Parathyroid adenoma (tissue), 2 donors: ENCODE results near the gene ARHGAP9.

Experiments
- H2AFZ ChIP-seq: fragments of 300-600 bp; sonication (generic); one replicate; pipeline ENCODE4 v1.7.0; 2017; ENCODE audit warnings: antibody characterized with exemption, mild to moderate bottlenecking
- H3K27ac ChIP-seq: fragments of 300-600 bp; sonication (generic); one replicate; pipeline ENCODE4 v1.7.0; 2017
- H3K27me3 ChIP-seq: fragments of 300-600 bp; sonication (generic); one replicate; pipeline ENCODE4 v1.7.0; 2017; ENCODE audit warnings: low read length; ENCODE audit not compliant: control insufficient read depth, insufficient read depth
- H3K36me3 ChIP-seq: fragments of 300-600 bp; sonication (generic); one replicate; pipeline ENCODE4 v1.7.0; 2017; ENCODE audit warnings: low read length; ENCODE audit not compliant: control insufficient read depth, insufficient read depth
- H3K4me1 ChIP-seq: fragments of 300-600 bp; sonication (generic); one replicate; pipeline ENCODE4 v1.7.0; 2017; ENCODE audit warnings: control low read depth
- H3K4me2 ChIP-seq: fragments of 300-600 bp; sonication (generic); one replicate; pipeline ENCODE4 v1.7.0; 2017; ENCODE audit warnings: low read length
- H3K4me3 ChIP-seq: fragments of 300-600 bp; sonication (generic); one replicate; pipeline ENCODE4 v1.7.0; 2017; ENCODE audit warnings: low read depth, low read length
- H3K79me2 ChIP-seq: fragments of 300-600 bp; sonication (generic); one replicate; pipeline ENCODE4 v1.7.0; 2017; ENCODE audit warnings: control low read depth
- H3K9ac ChIP-seq: fragments of 300-600 bp; sonication (generic); one replicate; pipeline ENCODE4 v1.7.0; 2017; ENCODE audit warnings: mild to moderate bottlenecking
- H3K9me3 ChIP-seq: fragments of 300-600 bp; sonication (generic); one replicate; pipeline ENCODE4 v1.7.0; 2017; ENCODE audit warnings: low read length; ENCODE audit not compliant: control insufficient read depth
- CTCF ChIP-seq: fragments of 300-600 bp; sonication (generic); IDR thresholded peaks from one replicate; pipeline ENCODE4 v1.7.0; 2017; ENCODE audit warnings: antibody characterized with exemption, mild to moderate bottlenecking
- donor health status: primary hyperparathyroidism.

ARHGAP9 gene

DNA sequence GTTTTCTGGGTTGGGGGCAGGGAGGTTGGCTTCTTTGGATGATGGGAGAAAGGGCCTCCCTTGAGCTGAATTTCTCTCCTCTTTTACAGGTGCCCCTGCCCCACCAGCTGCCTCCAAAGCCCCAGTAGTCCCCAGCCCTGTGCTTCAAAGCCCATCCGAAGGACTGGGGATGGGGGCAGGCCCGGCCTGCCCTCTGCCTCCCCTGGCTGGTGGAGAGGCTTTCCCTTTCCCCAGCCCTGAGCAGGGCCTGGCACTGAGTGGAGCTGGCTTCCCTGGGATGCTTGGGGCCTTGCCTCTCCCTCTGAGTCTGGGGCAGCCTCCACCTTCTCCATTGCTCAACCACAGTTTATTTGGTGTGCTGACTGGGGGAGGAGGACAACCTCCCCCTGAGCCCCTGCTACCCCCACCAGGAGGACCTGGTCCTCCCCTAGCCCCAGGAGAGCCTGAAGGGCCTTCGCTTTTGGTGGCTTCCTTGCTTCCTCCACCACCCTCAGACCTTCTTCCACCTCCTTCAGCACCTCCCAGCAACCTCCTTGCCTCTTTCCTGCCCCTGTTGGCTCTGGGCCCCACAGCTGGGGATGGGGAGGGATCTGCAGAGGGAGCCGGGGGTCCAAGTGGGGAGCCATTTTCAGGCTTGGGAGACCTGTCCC is 46.9 kb upstream of the ARHGAP9 start:
- Histone ChIP-seq H3K79me2 (peaks cover 3% of the 10 kb centered on the region), H3K9ac (no peak overlapping the region), H3K4me2 (no peak overlapping the region), H3K4me3 (no peak overlapping the region), H3K9me3 (no peaks in the 10 kb centered on the region), H3K36me3 (no peaks in the 10 kb centered on the region), H3K4me1 (peaks cover 20% of the 10 kb centered on the region), H3K27ac (no peak overlapping the region), H2AFZ (no peak overlapping the region), H3K27me3 (no peaks in the 10 kb centered on the region)
- TF ChIP-seq CTCF: no peak

GRCh38 chr12:57525615-57526383 is 46.1 kb upstream of the ARHGAP9 start:
- no peaks in the 10 kb centered on the region for H3K9me3 ChIP-seq
- H3K4me1 ChIP-seq: peaks cover 28% of the 10 kb centered on the region
- H3K9ac ChIP-seq: no peak overlapping the region
- H3K27ac ChIP-seq: no peak overlapping the region
- H3K4me2 ChIP-seq: no peak overlapping the region
- no peak overlapping the region for H2AFZ ChIP-seq
- H3K4me3 ChIP-seq: no peak overlapping the region
- no peaks in the 10 kb centered on the region for H3K27me3 ChIP-seq
- H3K79me2 ChIP-seq: peaks cover 3% of the 10 kb centered on the region
- H3K36me3 ChIP-seq: no peaks in the 10 kb centered on the region
- no peak for TF ChIP-seq CTCF

DNA sequence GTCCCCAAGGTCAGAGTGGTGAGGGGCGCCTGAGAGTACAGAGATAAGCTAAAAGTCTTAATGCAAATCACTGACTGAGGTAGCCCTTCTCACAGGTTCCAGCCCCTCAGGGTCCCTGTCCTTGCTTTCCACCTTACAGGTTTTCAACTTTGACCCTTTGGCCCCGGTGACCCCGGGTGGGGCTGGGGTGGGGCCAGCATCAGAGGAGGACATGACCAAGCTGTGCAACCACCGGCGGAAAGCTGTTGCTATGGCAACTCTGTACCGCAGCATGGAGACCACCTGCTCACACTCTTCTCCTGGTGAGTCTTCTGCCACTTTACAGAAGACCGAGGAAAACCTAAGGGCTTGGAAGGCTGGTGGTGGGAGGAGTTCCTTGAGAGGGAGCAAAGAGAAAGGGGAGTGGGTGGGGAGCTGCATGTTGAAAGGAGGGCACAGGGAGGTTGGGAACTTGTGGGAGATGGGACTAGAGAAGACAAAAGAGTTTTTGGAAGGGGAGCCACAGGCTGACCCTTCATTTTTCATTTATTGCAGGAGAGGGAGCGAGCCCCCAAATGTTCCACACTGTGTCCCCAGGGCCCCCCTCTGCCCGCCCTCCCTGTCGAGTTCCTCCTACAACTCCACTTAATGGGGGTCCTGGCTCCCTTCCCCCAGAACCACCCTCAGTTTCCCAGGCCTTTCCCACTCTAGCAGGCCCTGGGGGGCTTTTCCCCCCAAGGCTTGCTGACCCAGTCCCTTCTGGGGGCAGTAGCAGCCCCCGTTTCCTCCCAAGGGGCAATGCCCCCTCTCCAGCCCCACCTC is 45.3 kb upstream of the ARHGAP9 start:
- Histone ChIP-seq H3K27ac (no peak overlapping the region), H3K4me3 (no peak overlapping the region), H2AFZ (no peak overlapping the region), H3K27me3 (no peaks in the 10 kb centered on the region), H3K36me3 (no peaks in the 10 kb centered on the region), H3K4me1 (peaks cover 28% of the 10 kb centered on the region), H3K4me2 (no peak overlapping the region), H3K79me2 (peaks cover 3% of the 10 kb centered on the region), H3K9ac (no peak overlapping the region), H3K9me3 (no peaks in the 10 kb centered on the region)
- no peak for TF ChIP-seq CTCF

DNA sequence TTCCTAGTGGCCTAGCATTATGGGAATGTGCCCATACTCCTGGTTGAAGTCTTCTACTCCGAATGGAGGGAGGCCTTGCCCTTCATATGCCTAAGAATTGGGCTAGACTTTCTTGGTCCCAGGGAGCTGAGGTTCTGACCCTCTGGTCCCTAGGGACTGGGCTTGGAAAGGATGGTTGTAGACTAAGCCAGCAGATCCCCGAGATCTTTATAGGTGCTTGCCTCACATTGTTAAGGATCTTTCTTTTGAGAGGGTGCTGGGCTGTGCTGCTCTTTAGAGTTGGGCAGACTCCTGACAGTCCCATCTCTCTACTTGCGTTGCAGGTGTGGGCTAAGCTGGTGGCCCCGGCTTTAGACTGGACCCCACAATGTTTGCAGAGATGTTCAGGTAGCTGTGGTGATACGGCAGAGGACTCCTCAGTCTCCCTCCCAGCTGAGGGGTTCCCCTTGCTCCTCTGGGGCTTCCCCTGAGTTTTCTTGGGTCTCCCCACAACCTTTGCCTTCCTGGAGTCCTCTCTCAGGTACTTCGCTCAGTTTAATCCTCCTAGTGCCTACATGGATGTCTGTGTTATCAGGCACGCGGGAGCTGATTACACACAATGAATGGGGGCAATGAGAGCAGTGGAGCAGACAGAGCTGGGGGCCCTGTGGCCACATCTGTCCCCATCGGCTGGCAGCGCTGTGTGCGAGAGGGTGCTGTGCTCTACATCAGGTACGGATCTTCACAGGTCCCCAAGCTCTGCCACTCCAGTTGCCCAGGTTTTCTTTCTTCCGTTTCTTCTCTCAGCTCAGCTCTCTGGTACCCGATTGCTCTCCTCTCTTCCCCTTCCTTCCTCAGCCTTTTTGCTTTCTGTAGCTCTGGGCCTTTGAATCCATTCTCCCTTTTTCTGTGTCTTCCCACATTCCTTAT is 44.3 kb upstream of the ARHGAP9 start:
- Histone ChIP-seq H3K27me3 (no peaks in the 10 kb centered on the region), H3K27ac (peak overlapping the region; percentile 99), H3K36me3 (no peaks in the 10 kb centered on the region), H3K79me2 (peaks cover 14% of the 10 kb centered on the region), H3K4me2 (peak overlapping the region; percentile 69), H2AFZ (no peak overlapping the region), H3K9me3 (no peaks in the 10 kb centered on the region), H3K4me1 (peaks cover 28% of the 10 kb centered on the region), H3K9ac (no peak overlapping the region), H3K4me3 (peak overlapping the region; percentile 68)
- no peak for TF ChIP-seq CTCF
